Measurements from ENCODE around the gene CACHD1. TPM values are rescaled to one million over a fixed set of nuclear protein-coding genes. Genes with fewer than 3 reads are reported as not detected.

CACHD1 gene
- total RNA-seq, result 10 to 100 TPM in 1 of 2 donors, 1 to 10 TPM in 1; 6.9 to 12.3 TPM
- long read RNA-seq, donor 1, partial matches to known transcripts, result 2 of 3 reads
- long read RNA-seq, donor 1, other reads (novel, unspliced or antisense), result 1 of 3 reads
- long read RNA-seq, donor 2, partial matches to known transcripts, result 1 of 1 reads
- long read RNA-seq, donor 2, other reads (novel, unspliced or antisense), result 0 of 1 reads

GRCh38 chr1:64469977-64470664 is at the start of gene CACHD1:
TSS of gene CACHD1 (plus strand) at chr1:64470129. CDS start at chr1:64470745, 616 bp downstream.
- intact Hi-C loops (cut with DNase I), result loop anchor here in 1 of 2 donors (5.0 kb wide), 1 partner anchor 202 kb away; no protein-coding TSS in a partner anchor

GRCh38 chr1:64421377-64421776 is 48.6 kb upstream of the CACHD1 start:
- no peak for DNase-seq (ENCODE audit: low spot score)
- intact Hi-C loops (cut with DNase I), result no loop called here

More at GRCh38 chr1:64469977-64470664, at the start of gene CACHD1:
- peak; percentile 93 for DNase-seq (ENCODE audit: low spot score)

DNA sequence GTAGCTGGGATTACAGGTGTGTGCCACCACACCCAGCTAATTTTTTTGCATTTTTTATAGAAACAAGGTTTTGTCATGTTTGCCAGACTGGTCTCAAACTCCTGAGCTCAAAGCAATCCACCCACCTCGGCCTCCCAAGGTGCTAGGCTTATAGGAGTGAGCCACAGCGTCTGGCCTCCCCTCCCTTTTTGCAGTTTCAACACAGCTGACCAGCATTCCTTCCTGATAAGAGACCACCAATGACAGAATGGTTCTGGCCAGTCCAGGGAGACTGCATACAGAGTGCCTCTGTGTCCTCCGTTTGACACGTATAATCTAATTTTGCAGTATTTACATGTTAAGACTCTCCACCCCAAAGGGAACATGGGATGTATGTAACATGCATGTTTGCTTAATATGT is 46.4 kb upstream of the CACHD1 start:
- DNase-seq (ENCODE audit: low spot score), result no peak
- intact Hi-C loops (cut with DNase I), result no loop called here

GRCh38 chr1:64424412-64424811 is 45.5 kb upstream of the CACHD1 start:
- intact Hi-C loops (cut with DNase I), result no loop called here
- no peak for DNase-seq (ENCODE audit: low spot score)

- DNase-seq (ENCODE audit: low spot score), result no peak
- intact Hi-C loops (cut with DNase I), result no loop called here
Observed at GRCh38 chr1:64425521-64425920, 44.4 kb upstream of the CACHD1 start.

DNA sequence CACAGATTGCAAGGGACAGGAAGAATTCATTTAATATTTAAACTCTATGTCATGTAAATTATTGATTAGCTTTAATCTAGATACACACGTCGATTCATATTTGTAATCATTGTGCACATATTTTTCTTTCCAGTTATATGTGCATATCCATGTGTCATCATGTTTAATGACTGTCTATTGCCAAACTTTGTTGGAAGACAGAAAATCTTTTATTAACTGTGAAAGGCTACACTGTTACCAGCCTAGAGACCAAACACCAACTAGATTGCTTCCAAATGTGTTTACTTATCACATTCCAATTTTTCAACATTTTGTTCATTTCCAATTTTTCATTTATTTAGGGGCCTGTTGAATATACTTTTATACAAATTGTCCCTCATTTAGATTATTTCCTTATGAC is 43.2 kb upstream of the CACHD1 start:
- no peak for DNase-seq (ENCODE audit: low spot score)
- intact Hi-C loops (cut with DNase I), result no loop called here

DNA sequence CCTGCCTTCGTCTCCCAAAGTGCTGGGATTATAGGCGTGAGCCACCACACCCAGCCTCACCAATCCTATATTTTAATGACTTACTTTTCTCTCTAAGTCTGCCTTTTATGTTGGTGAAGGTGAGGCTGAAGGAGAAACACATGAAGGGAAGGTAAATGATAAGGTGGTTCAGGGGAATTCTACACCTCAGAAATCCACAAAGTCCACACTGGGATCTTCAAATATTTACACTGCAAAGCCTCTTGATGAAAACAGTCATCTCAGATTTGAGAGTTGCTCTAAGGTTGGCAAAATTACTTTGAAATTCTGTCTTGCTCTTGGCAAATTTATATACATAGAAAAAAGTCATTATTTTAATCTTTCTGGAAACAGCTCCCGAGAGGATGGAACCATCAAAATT is 42.0 kb upstream of the CACHD1 start:
- DNase-seq (ENCODE audit: low spot score), result no peak
- intact Hi-C loops (cut with DNase I), result no loop called here

- DNase-seq (ENCODE audit: low spot score), result no peak
- intact Hi-C loops (cut with DNase I), result no loop called here
Observed at GRCh38 chr1:64433308-64433707, 36.6 kb upstream of the CACHD1 start.

GRCh38 chr1:64433747-64434146 is 36.2 kb upstream of the CACHD1 start:
- intact Hi-C loops (cut with DNase I), result no loop called here
- DNase-seq (ENCODE audit: low spot score), result no peak

DNA sequence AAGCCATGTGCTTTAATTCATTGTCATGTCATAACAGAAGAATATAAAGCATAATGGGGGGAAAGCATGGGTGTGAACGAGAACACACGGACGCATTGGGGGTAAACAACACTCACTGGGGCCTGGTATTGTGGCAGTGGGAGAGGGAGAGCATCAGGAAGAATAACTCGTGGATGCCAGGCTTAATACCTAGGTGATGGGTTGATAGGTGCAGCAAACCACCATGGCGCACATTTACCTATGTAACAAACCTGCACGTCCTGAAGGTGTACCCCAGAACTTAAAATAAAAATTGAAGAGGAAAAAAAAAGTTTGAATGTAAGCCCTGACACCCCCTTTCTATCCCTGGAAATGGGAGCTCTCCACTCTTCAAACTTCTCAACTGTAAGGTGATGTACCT is 34.9 kb upstream of the CACHD1 start:
- DNase-seq (ENCODE audit: low spot score), result no peak
- intact Hi-C loops (cut with DNase I), result no loop called here

- intact Hi-C loops (cut with DNase I), result no loop called here
- no peak for DNase-seq (ENCODE audit: low spot score)
Observed at GRCh38 chr1:64437453-64437852, 32.5 kb upstream of the CACHD1 start.

- DNase-seq (ENCODE audit: low spot score), result no peak
- intact Hi-C loops (cut with DNase I), result no loop called here
Observed at GRCh38 chr1:64440183-64440826, 29.6 kb upstream of the CACHD1 start.

DNA sequence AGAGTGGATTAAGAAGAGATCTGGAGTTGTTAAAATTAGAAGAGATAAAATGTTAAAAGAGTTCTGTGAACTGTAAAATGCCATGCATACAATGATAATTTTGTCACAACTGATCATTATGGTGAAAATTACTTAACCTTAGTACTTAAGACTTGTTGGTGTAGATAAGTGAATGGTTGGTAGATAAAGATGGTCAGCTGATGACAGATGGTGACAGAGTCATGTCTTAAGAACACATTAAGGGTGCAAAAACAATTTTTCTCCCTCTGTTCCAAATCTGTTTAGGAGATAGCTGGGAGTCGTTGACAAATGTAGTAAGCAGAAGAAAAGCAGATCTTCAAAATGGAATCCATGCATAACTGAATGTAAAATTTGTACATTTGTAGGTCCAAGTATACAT is 18.5 kb upstream of the CACHD1 start:
- no peak for DNase-seq (ENCODE audit: low spot score)
- intact Hi-C loops (cut with DNase I), result no loop called here

GRCh38 chr1:64453688-64454087 is 16.2 kb upstream of the CACHD1 start:
- DNase-seq (ENCODE audit: low spot score), result no peak
- intact Hi-C loops (cut with DNase I), result no loop called here

GRCh38 chr1:64458915-64459314 is 11.0 kb upstream of the CACHD1 start:
- intact Hi-C loops (cut with DNase I), result no loop called here
- no peak for DNase-seq (ENCODE audit: low spot score)

GRCh38 chr1:64459743-64460142 is 10.2 kb upstream of the CACHD1 start:
- DNase-seq (ENCODE audit: low spot score), result no peak
- intact Hi-C loops (cut with DNase I), result no loop called here

DNA sequence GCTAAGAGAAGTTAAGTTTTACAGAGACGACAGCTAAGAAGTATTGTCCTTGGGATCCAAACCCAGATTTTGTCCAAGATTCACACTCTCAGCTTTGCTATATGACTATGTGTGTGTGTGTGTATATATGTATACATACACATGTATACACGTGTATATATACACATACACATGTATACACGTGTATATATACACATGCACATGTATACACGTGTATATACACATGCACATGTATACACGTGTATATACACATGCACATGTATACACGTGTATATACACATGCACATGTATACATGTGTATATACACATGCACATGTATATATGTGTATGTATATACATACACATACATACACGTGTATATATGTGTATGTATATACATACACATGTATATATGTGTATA is 3.9 kb upstream of the CACHD1 start:
- intact Hi-C loops (cut with DNase I), result no loop called here

GRCh38 chr1:64469116-64469976 is 583 bp upstream of the CACHD1 start:
- intact Hi-C loops (cut with DNase I), result no loop called here
- DNase-seq (ENCODE audit: low spot score), result no peak

More for the DNA sequence above, 3.9 kb upstream of the CACHD1 start:
- DNase-seq (ENCODE audit: low spot score), result no peak

GRCh38 chr1:64470665-64471217 is 812 bp downstream of the CACHD1 start:
- peak; percentile 81 for DNase-seq (ENCODE audit: low spot score)

More at GRCh38 chr1:64470665-64471217, 812 bp downstream of the CACHD1 start:
- intact Hi-C loops (cut with DNase I), result loop anchor here in 1 of 2 donors (5.0 kb wide), 1 partner anchor 202 kb away; no protein-coding TSS in a partner anchor
